NOMO-1 treated with dmso at 0.1 percent for 144 hours (cell line): Measurements from ENCODE around the gene DIP2C.
"Not testable (repeated sequence)": the region's sequence is repeated elsewhere in the genome, so short reads cannot be mapped to it uniquely, and the experiment has no call there.

ENCODE experiments used
- DNase-seq: peaks from one replicate; lab custom pipeline; 2025; ENCODE audit not compliant: unreplicated experiment; lab: John Stamatoyannopoulos, UW

The DIP2C gene

GRCh38 chr10:614790-615582 lies 74.5 kb downstream of the DIP2C start:
- no peak for DNase-seq

GRCh38 chr10:614139-614711 lies 75.2 kb downstream of the DIP2C start:
- no peak for DNase-seq

GRCh38 chr10:613271-614138 lies 76.0 kb downstream of the DIP2C start:
- DNase-seq = no peak

- no peak for DNase-seq
Observed at GRCh38 chr10:612696-613095, 76.8 kb downstream of the DIP2C start.

- DNase-seq = not testable (repeated sequence)
Observed at GRCh38 chr10:610642-611305, 78.7 kb downstream of the DIP2C start.

- DNase-seq = no peak
Observed at GRCh38 chr10:609868-610545, 79.5 kb downstream of the DIP2C start.

- no peak for DNase-seq
Observed at GRCh38 chr10:609262-609658, 80.2 kb downstream of the DIP2C start.

- no peak for DNase-seq
Observed at GRCh38 chr10:608331-609261, 80.9 kb downstream of the DIP2C start.

- no peak for DNase-seq
Observed at GRCh38 chr10:607545-608185, 81.8 kb downstream of the DIP2C start.

- no peak for DNase-seq
Observed at GRCh38 chr10:606762-607544, 82.5 kb downstream of the DIP2C start.

GRCh38 chr10:605632-606325 lies 83.7 kb downstream of the DIP2C start:
- no peak for DNase-seq

GRCh38 chr10:604716-605631 lies 84.5 kb downstream of the DIP2C start:
- no peak for DNase-seq

GRCh38 chr10:603745-604144 lies 85.7 kb downstream of the DIP2C start:
- DNase-seq = no peak

GRCh38 chr10:602391-603005 lies 87.0 kb downstream of the DIP2C start:
- no peak for DNase-seq

- DNase-seq = no peak
Observed at GRCh38 chr10:601660-601963, 87.9 kb downstream of the DIP2C start.

- no peak for DNase-seq
Observed at GRCh38 chr10:600876-601659, 88.4 kb downstream of the DIP2C start.
